Measurements from ENCODE around the gene OLFML3. TPM values are rescaled to one million over a fixed set of nuclear protein-coding genes. Genes with fewer than 3 reads are reported as not detected.
A peak's percentile ranks its signal among the peaks of the same experiment; 100 is the strongest.

Gene OLFML3
- 49.7 TPM for polyA plus RNA-seq (2013, experiment 1 of 2)
- polyA plus RNA-seq (2013, experiment 2 of 2): 44.7 TPM

GRCh38 chr1:113978863-113979702, at the start of gene OLFML3:
OLFML3 (plus strand) TSS chr1:113979474; CDS start chr1:113979517, 43 bp downstream.
- Histone ChIP-seq H3K36me3 (ENCODE audit: control insufficient read depth, insufficient read depth, low read length) (peaks cover 18% of the 10 kb centered on the region), H3K9me3 (ENCODE audit: control insufficient read depth, low read length) (no peaks in the 10 kb centered on the region), H3K4me1 (ENCODE audit: control insufficient read depth, insufficient read depth, low read length, poor library complexity, severe bottlenecking) (peaks cover 52% of the 10 kb centered on the region), H3K4me3 (ENCODE audit: extremely low read depth, insufficient read depth, low read length, poor library complexity, severe bottlenecking) (peak within 1 kb of the TSS; percentile 19), H3K27ac (ENCODE audit: low read depth, low read length, severe bottlenecking) (peak within 1 kb of the TSS; percentile 99)
- WGBS, 2 experiments (ENCODE audit: insufficient coverage in 2 of 2): 5 to 6% methylated on average over 6 to 9 of the region's 13 CpGs

GRCh38 chr1:113929750-113930498, 49.4 kb upstream of the OLFML3 start:
- 0 to 1% methylated on average over 38 to 53 of the region's 64 CpGs for WGBS, 2 experiments (ENCODE audit: insufficient coverage in 2 of 2)
- H3K4me1 ChIP-seq (ENCODE audit: control insufficient read depth, insufficient read depth, low read length, poor library complexity, severe bottlenecking): peaks cover 5% of the 10 kb centered on the region
- no peaks in the 10 kb centered on the region for H3K9me3 ChIP-seq (ENCODE audit: control insufficient read depth, low read length)
- peak overlapping the region; percentile 92 for H3K27ac ChIP-seq (ENCODE audit: low read depth, low read length, severe bottlenecking)
- H3K36me3 ChIP-seq (ENCODE audit: control insufficient read depth, insufficient read depth, low read length): peaks cover 3% of the 10 kb centered on the region
- peak overlapping the region; percentile 74 for H3K4me3 ChIP-seq (ENCODE audit: extremely low read depth, insufficient read depth, low read length, poor library complexity, severe bottlenecking)

GRCh38 chr1:113930499-113931161, 48.6 kb upstream of the OLFML3 start:
- Histone ChIP-seq H3K27ac (ENCODE audit: low read depth, low read length, severe bottlenecking) (peak overlapping the region; percentile 92), H3K9me3 (ENCODE audit: control insufficient read depth, low read length) (no peaks in the 10 kb centered on the region), H3K36me3 (ENCODE audit: control insufficient read depth, insufficient read depth, low read length) (peaks cover 3% of the 10 kb centered on the region), H3K4me1 (ENCODE audit: control insufficient read depth, insufficient read depth, low read length, poor library complexity, severe bottlenecking) (peaks cover 5% of the 10 kb centered on the region), H3K4me3 (ENCODE audit: extremely low read depth, insufficient read depth, low read length, poor library complexity, severe bottlenecking) (peak overlapping the region; percentile 74)
- 2% methylated on average over 5 of the region's 8 CpGs; no CpG with 5 or more reads in 1 of the 2 experiments for WGBS, 2 experiments (ENCODE audit: insufficient coverage in 2 of 2)

- Histone ChIP-seq H3K27ac (ENCODE audit: low read depth, low read length, severe bottlenecking) (no peak overlapping the region), H3K4me1 (ENCODE audit: control insufficient read depth, insufficient read depth, low read length, poor library complexity, severe bottlenecking) (peaks cover 5% of the 10 kb centered on the region), H3K9me3 (ENCODE audit: control insufficient read depth, low read length) (no peaks in the 10 kb centered on the region), H3K36me3 (ENCODE audit: control insufficient read depth, insufficient read depth, low read length) (peaks cover 3% of the 10 kb centered on the region), H3K4me3 (ENCODE audit: extremely low read depth, insufficient read depth, low read length, poor library complexity, severe bottlenecking) (peak overlapping the region; percentile 74)
- 100% methylated on average over 1 of the region's 3 CpGs for WGBS, 2 experiments (ENCODE audit: insufficient coverage in 2 of 2)
Observed at GRCh38 chr1:113931451-113931851, 47.8 kb upstream of the OLFML3 start.

- Histone ChIP-seq H3K36me3 (ENCODE audit: control insufficient read depth, insufficient read depth, low read length) (peaks cover 3% of the 10 kb centered on the region), H3K4me1 (ENCODE audit: control insufficient read depth, insufficient read depth, low read length, poor library complexity, severe bottlenecking) (peaks cover 2% of the 10 kb centered on the region)
Observed at GRCh38 chr1:113934006-113934405, 45.3 kb upstream of the OLFML3 start.

GRCh38 chr1:113934511-113935055, 44.7 kb upstream of the OLFML3 start:
- Histone ChIP-seq H3K9me3 (ENCODE audit: control insufficient read depth, low read length) (no peaks in the 10 kb centered on the region), H3K4me1 (ENCODE audit: control insufficient read depth, insufficient read depth, low read length, poor library complexity, severe bottlenecking) (peaks cover 2% of the 10 kb centered on the region), H3K4me3 (ENCODE audit: extremely low read depth, insufficient read depth, low read length, poor library complexity, severe bottlenecking) (no peak overlapping the region), H3K27ac (ENCODE audit: low read depth, low read length, severe bottlenecking) (no peak overlapping the region), H3K36me3 (ENCODE audit: control insufficient read depth, insufficient read depth, low read length) (peaks cover 3% of the 10 kb centered on the region)
- WGBS, 2 experiments (ENCODE audit: insufficient coverage in 2 of 2): 84 to 94% methylated on average over 4 to 5 of the region's 5 CpGs

More at GRCh38 chr1:113934006-113934405, 45.3 kb upstream of the OLFML3 start:
- no peak overlapping the region for H3K27ac ChIP-seq (ENCODE audit: low read depth, low read length, severe bottlenecking)
- H3K9me3 ChIP-seq (ENCODE audit: control insufficient read depth, low read length): no peaks in the 10 kb centered on the region
- H3K4me3 ChIP-seq (ENCODE audit: extremely low read depth, insufficient read depth, low read length, poor library complexity, severe bottlenecking): no peak overlapping the region

GRCh38 chr1:113935176-113935575, 44.1 kb upstream of the OLFML3 start:
- H3K27ac ChIP-seq (ENCODE audit: low read depth, low read length, severe bottlenecking): no peak overlapping the region
- H3K4me1 ChIP-seq (ENCODE audit: control insufficient read depth, insufficient read depth, low read length, poor library complexity, severe bottlenecking): peaks cover 2% of the 10 kb centered on the region
- WGBS, 2 experiments (ENCODE audit: insufficient coverage in 2 of 2): 100% methylated on average over 1 of the region's 1 CpG; no CpG with 5 or more reads in 1 of the 2 experiments
- H3K9me3 ChIP-seq (ENCODE audit: control insufficient read depth, low read length): no peaks in the 10 kb centered on the region
- H3K36me3 ChIP-seq (ENCODE audit: control insufficient read depth, insufficient read depth, low read length): peaks cover 7% of the 10 kb centered on the region
- no peak overlapping the region for H3K4me3 ChIP-seq (ENCODE audit: extremely low read depth, insufficient read depth, low read length, poor library complexity, severe bottlenecking)

- WGBS, 2 experiments (ENCODE audit: insufficient coverage in 2 of 2): 83% methylated on average over 1 of the region's 1 CpG; no CpG with 5 or more reads in 1 of the 2 experiments
- peaks cover 15% of the 10 kb centered on the region for H3K36me3 ChIP-seq (ENCODE audit: control insufficient read depth, insufficient read depth, low read length)
- H3K4me1 ChIP-seq (ENCODE audit: control insufficient read depth, insufficient read depth, low read length, poor library complexity, severe bottlenecking): peaks cover 2% of the 10 kb centered on the region
- no peak overlapping the region for H3K27ac ChIP-seq (ENCODE audit: low read depth, low read length, severe bottlenecking)
- no peak overlapping the region for H3K4me3 ChIP-seq (ENCODE audit: extremely low read depth, insufficient read depth, low read length, poor library complexity, severe bottlenecking)
- no peaks in the 10 kb centered on the region for H3K9me3 ChIP-seq (ENCODE audit: control insufficient read depth, low read length)
Observed at GRCh38 chr1:113935970-113936369, 43.3 kb upstream of the OLFML3 start.

- H3K4me1 ChIP-seq (ENCODE audit: control insufficient read depth, insufficient read depth, low read length, poor library complexity, severe bottlenecking): peaks cover 2% of the 10 kb centered on the region
- no peaks in the 10 kb centered on the region for H3K9me3 ChIP-seq (ENCODE audit: control insufficient read depth, low read length)
- peaks cover 25% of the 10 kb centered on the region for H3K36me3 ChIP-seq (ENCODE audit: control insufficient read depth, insufficient read depth, low read length)
- H3K27ac ChIP-seq (ENCODE audit: low read depth, low read length, severe bottlenecking): no peak overlapping the region
- H3K4me3 ChIP-seq (ENCODE audit: extremely low read depth, insufficient read depth, low read length, poor library complexity, severe bottlenecking): no peak overlapping the region
- 83% methylated on average over 1 of the region's 1 CpG; no CpG with 5 or more reads in 1 of the 2 experiments for WGBS, 2 experiments (ENCODE audit: insufficient coverage in 2 of 2)
Observed at GRCh38 chr1:113937146-113937545, 42.1 kb upstream of the OLFML3 start.

GRCh38 chr1:113938192-113938591, 41.1 kb upstream of the OLFML3 start:
- Histone ChIP-seq H3K4me1 (ENCODE audit: control insufficient read depth, insufficient read depth, low read length, poor library complexity, severe bottlenecking) (peaks cover 2% of the 10 kb centered on the region), H3K9me3 (ENCODE audit: control insufficient read depth, low read length) (no peaks in the 10 kb centered on the region), H3K36me3 (ENCODE audit: control insufficient read depth, insufficient read depth, low read length) (peaks cover 30% of the 10 kb centered on the region), H3K4me3 (ENCODE audit: extremely low read depth, insufficient read depth, low read length, poor library complexity, severe bottlenecking) (no peak overlapping the region), H3K27ac (ENCODE audit: low read depth, low read length, severe bottlenecking) (no peak overlapping the region)
- 68 to 78% methylated on average over 5 of the region's 5 CpGs for WGBS, 2 experiments (ENCODE audit: insufficient coverage in 2 of 2)

Data from mesodermal cell (in vitro differentiated cells).